H1 (cell line): ENCODE results near the gene ILK. TPM values are rescaled to one million over a fixed set of nuclear protein-coding genes. Genes with fewer than 3 reads are reported as not detected.

ENCODE experiments used
- CTBP2 ChIP-seq: IDR thresholded peaks from 2 replicates; pipeline ENCODE4 v1.7.0; 2011; ENCODE audit warnings: borderline replicate concordance, mild to moderate bottlenecking, moderate library complexity, mixed read lengths, low read length; ENCODE audit not compliant: insufficient read depth, insufficient read length
- SIX5 ChIP-seq: IDR thresholded peaks from 2 replicates; pipeline ENCODE4 v1.6.1; 2011; ENCODE audit warnings: mild to moderate bottlenecking, low read depth, low read length
- polyA plus RNA-seq, 7 experiments: library from polyadenylated mRNA; depleted of rRNA in 3 of 7; stranded (reverse) in 5 of 7; unstranded in 2 of 7; fragments of >200 nt in 5 of 7; fragments of 200-250 nt in 2 of 7; gene quantifications; 1 replicate in 5 of 7; 2 replicates in 1 of 7; 4 replicates in 1 of 7; pipeline versions ENCODE4 v1.2.1 to v1.2.3, GENCODE V29; 2011 to 2013; ENCODE audit warnings: missing spikeins in 2 of 7, mixed read lengths in 2 of 7
- total RNA-seq: library from RNA; stranded (reverse); fragmentation: NEBNext Ultra II Directional; extraction: Animal tissue kit (Norgen Biotek cat#: 25700); gene quantifications from 2 replicates; pipeline ENCODE4 v1.2.1, GENCODE V29; 2021

The ILK gene
- total and polyA plus RNA-seq, 2 of the 8 experiments (the other 6 are each of a cell fraction or from before 2014, with no cell fraction given): 91.4 to 132 TPM

GRCh38 chr11:6602096-6602940 is 1.3 kb upstream of the ILK start (continued):
- TF ChIP-seq CTBP2 (no peak), SIX5 (no peak)
